Breast epithelium (tissue), 4 donors: ENCODE data around the gene TGM2. TPM values are rescaled to one million over a fixed set of nuclear protein-coding genes. Genes with fewer than 3 reads are reported as not detected.

ENCODE experiments used
- DNase-seq, 2 donors: peaks; one replicate each; pipeline ENCODE4 v3.0.0-alpha.2; 2019; ENCODE audit warnings: low spot score in 2 of 2
- H3K27ac ChIP-seq, 2 donors: fragments of 200-600 bp; sonication (generic) in 1 of 2; one replicate each; pipeline ENCODE4 v1.5.1; 2016 to 2019; ENCODE audit warnings: mild to moderate bottlenecking in 1 of 2
- H3K27me3 ChIP-seq, 2 donors: fragments of 200-600 bp; sonication (generic) in 1 of 2; one replicate each; pipeline versions ENCODE4 v1.5.1 to v1.6.0; 2017 to 2019; ENCODE audit warnings: control low read depth in 1 of 2, mild to moderate bottlenecking in 1 of 2
- H3K36me3 ChIP-seq: fragments of 200-600 bp; one replicate; pipeline ENCODE4 v1.5.1; 2019
- H3K4me1 ChIP-seq, 2 donors: fragments of 200-600 bp; sonication (generic); one replicate each; pipeline ENCODE4 v1.5.1; 2016 to 2019; ENCODE audit warnings: control low read depth in 1 of 2
- H3K4me3 ChIP-seq, 3 donors: fragments of 200-600 bp; sonication (generic); 1 replicate in 2 of 3; 2 replicates in 1 of 3; pipeline ENCODE4 v1.5.1; 2016 to 2019; ENCODE audit warnings: mild to moderate bottlenecking in 3 of 3, moderate library complexity in 2 of 3
- H3K9me3 ChIP-seq, 2 donors: fragments of 200-600 bp; sonication (generic) in 1 of 2; one replicate each; pipeline ENCODE4 v1.5.1; 2016 to 2019; ENCODE audit warnings: control low read depth in 1 of 2
- POLR2A ChIP-seq: fragments of 450-650 bp; IDR thresholded peaks from one replicate; pipeline ENCODE4 v1.6.1; 2016; ENCODE audit warnings: antibody characterized with exemption, mild to moderate bottlenecking, moderate library complexity
- POLR2AphosphoS5 ChIP-seq, 3 donors: sonication (generic); formaldehyde crosslinking; IDR thresholded peaks; one replicate each; pipeline ENCODE4 v1.6.1; 2017; ENCODE audit warnings: antibody characterized with exemption in 3 of 3
- intact Hi-C: fragments of 100-400 bp; cut with DNase I; formaldehyde crosslinking; loops from one replicate; pipeline ENCODE4 v1.15.1; 2023; ENCODE audit warnings: low total_unique reads
- total RNA-seq, 3 donors: library from RNA; depleted of rRNA; stranded (reverse); fragments of >200 nt; gene quantifications; one replicate each; pipeline ENCODE4 v1.1.0, GENCODE V29; 2016
- TF ChIP-seq, protein P1 (sequence below), 3 donors: fragments of 450-650 bp; IDR thresholded peaks; one replicate each; pipeline ENCODE4 v1.5.1; 2016 to 2017; ENCODE audit warnings: antibody characterized with exemption in 3 of 3, mild to moderate bottlenecking in 3 of 3, moderate library complexity in 3 of 3

The TGM2 gene
- total RNA-seq, 3 donors from 2014 or later, result 10.7 to 44.9 (median 15.2) TPM

DNA sequence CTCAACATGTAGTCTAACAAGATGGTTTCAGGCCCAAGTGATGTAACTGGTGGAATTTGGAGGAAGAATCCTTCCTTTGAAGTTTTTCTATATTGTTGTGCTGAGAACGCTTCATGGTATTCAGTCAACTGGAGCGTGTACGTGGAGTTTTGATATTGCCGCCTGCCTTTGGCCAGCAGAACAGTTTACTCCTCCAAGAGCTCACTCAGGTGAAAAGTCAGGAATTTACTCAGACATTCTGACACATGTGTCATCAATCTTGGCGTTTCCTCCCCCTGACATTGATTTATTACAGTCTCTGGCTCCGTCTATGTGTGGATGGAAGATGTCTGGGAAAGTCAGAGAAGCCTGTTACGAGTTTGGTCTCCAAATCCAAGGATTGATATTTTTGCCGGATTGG, 19.0 kb upstream of the TGM2 start:
- TF ChIP-seq POLR2AphosphoS5 (IDR thresholded peaks at IDR 0.05), result no peak
- no peak for TF ChIP-seq POLR2A
- no peak for DNase-seq
- Histone ChIP-seq H3K4me3 (no peak overlapping the region), H3K4me1 (no peaks in the 10 kb centered on the region), H3K36me3 (no peaks in the 10 kb centered on the region), H3K27ac (no peak overlapping the region), H3K9me3 (no peaks in the 10 kb centered on the region), H3K27me3 (no peaks in the 10 kb centered on the region)
- intact Hi-C loops, result no loop called here

DNA sequence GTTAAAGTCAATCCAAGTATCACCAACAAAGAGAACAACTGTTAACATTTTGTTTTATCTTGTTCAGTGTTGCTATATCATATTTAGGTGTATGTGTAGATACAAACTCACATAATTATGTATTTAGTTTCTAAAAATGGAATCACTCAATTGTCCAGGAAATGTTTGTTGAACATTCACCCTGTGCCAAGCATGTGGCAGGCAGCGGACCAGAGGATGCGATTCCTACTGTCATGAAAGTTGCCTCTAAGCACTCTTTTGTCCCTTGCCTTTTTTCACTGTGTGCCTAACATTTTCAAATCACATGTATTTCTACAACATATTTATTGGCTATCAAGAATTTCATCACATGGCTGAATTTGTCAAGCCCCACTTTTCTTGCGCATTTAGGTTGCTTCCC, 16.9 kb upstream of the TGM2 start:
- no peaks in the 10 kb centered on the region for H3K9me3 ChIP-seq
- H3K36me3 ChIP-seq, result no peaks in the 10 kb centered on the region
- H3K4me1 ChIP-seq, result no peaks in the 10 kb centered on the region
- intact Hi-C loops, result no loop called here
- H3K27me3 ChIP-seq, result no peaks in the 10 kb centered on the region
- no peak overlapping the region for H3K27ac ChIP-seq
- TF ChIP-seq POLR2AphosphoS5 (IDR thresholded peaks at IDR 0.05) (no peak), POLR2A (no peak)
- TF ChIP-seq, protein P1, sequence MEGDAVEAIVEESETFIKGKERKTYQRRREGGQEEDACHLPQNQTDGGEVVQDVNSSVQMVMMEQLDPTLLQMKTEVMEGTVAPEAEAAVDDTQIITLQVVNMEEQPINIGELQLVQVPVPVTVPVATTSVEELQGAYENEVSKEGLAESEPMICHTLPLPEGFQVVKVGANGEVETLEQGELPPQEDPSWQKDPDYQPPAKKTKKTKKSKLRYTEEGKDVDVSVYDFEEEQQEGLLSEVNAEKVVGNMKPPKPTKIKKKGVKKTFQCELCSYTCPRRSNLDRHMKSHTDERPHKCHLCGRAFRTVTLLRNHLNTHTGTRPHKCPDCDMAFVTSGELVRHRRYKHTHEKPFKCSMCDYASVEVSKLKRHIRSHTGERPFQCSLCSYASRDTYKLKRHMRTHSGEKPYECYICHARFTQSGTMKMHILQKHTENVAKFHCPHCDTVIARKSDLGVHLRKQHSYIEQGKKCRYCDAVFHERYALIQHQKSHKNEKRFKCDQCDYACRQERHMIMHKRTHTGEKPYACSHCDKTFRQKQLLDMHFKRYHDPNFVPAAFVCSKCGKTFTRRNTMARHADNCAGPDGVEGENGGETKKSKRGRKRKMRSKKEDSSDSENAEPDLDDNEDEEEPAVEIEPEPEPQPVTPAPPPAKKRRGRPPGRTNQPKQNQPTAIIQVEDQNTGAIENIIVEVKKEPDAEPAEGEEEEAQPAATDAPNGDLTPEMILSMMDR (IDR thresholded peaks at IDR 0.05), result no peak
- H3K4me3 ChIP-seq, result no peak overlapping the region
- no peak for DNase-seq

DNA sequence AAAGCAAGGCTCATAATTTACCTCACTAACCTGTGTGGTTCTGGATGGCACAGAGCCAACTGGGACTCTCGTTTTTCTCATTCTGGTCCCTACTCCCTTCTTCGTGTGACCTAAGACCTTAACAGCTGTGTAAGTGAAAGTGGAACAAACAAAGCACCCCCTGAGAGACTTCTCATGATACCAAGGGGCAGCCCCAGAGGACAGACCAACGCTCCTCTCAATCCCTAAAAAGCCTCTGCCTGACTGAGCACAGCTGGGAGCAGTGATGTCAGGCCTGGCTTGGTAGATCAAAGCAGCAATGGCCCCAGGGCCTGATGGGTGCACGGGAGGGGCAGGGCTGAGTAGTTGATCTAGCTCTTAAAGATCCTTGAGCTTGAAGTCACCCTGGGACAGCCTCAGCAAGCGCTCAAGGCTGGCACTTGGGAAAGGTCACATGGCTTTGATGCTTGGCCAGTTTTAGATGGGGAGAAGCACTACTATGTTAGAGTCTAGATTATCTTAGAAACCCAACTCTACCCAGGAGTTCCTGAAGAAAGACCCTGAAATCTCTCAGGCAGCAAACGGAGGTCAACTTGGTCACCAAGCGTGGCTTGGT, 16.2 kb upstream of the TGM2 start:
- DNase-seq, result no peak
- H3K27ac ChIP-seq, result no peak overlapping the region
- TF ChIP-seq, protein P1 (IDR thresholded peaks at IDR 0.05), result no peak
- TF ChIP-seq POLR2AphosphoS5 (IDR thresholded peaks at IDR 0.05), result no peak
- TF ChIP-seq POLR2A, result no peak
- no peak overlapping the region for H3K4me3 ChIP-seq
- intact Hi-C loops, result no loop called here
- no peaks in the 10 kb centered on the region for H3K9me3 ChIP-seq
- H3K36me3 ChIP-seq, result no peaks in the 10 kb centered on the region
- no peaks in the 10 kb centered on the region for H3K4me1 ChIP-seq
- H3K27me3 ChIP-seq, result no peaks in the 10 kb centered on the region

DNA sequence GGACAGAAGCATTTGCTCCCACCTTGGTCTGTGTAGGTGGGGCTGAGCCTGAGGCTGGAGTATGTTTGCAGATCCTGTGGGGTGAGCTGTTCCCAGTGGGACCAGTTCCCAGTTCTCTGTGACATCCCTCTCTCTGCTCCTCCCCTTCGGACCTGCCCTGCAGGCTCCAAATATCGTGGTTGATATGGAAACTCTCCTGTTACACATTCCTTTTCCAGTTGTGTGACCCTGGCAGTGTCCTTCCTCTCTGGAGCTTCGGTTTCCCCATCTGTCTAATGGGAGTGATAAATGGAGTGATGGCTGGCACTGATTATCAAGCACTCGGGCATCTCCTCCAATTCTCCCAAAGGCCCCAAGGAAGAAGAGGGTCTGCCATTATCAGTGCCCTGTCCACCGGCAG, 15.7 kb upstream of the TGM2 start:
- no peak for DNase-seq
- TF ChIP-seq POLR2AphosphoS5 (IDR thresholded peaks at IDR 0.05), result no peak
- TF ChIP-seq, protein P1 (IDR thresholded peaks at IDR 0.05), result no peak
- TF ChIP-seq POLR2A, result no peak
- H3K27ac ChIP-seq, result no peak overlapping the region
- no peaks in the 10 kb centered on the region for H3K36me3 ChIP-seq
- intact Hi-C loops, result no loop called here
- no peaks in the 10 kb centered on the region for H3K27me3 ChIP-seq
- H3K9me3 ChIP-seq, result no peaks in the 10 kb centered on the region
- no peaks in the 10 kb centered on the region for H3K4me1 ChIP-seq
- no peak overlapping the region for H3K4me3 ChIP-seq

DNA sequence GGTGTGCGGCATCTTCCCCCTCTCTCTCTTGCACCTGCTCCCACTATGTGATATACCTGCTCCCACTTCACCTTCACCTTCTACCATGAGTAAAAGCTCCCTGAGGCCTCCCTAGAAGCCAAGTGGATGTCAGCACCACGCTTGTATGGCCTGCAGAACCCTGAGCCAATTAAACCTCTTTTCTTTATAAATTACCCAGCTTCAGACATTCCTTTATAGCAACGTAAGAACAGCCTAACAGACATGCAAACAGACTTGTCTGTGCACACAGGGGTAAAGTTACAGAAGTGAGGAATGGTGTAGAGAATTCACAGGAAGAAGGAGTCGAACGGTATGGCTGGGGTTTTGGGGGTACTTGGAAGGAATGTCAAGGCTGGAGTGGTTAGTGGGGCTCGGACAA, 14.8 kb upstream of the TGM2 start:
- TF ChIP-seq, protein P1 (IDR thresholded peaks at IDR 0.05), result no peak
- TF ChIP-seq POLR2A (no peak), POLR2AphosphoS5 (IDR thresholded peaks at IDR 0.05) (no peak)
- no peaks in the 10 kb centered on the region for H3K4me1 ChIP-seq
- no peaks in the 10 kb centered on the region for H3K27me3 ChIP-seq
- no peaks in the 10 kb centered on the region for H3K9me3 ChIP-seq
- intact Hi-C loops, result no loop called here
- DNase-seq, result no peak
- no peak overlapping the region for H3K4me3 ChIP-seq
- H3K27ac ChIP-seq, result no peak overlapping the region
- H3K36me3 ChIP-seq, result no peaks in the 10 kb centered on the region

DNA sequence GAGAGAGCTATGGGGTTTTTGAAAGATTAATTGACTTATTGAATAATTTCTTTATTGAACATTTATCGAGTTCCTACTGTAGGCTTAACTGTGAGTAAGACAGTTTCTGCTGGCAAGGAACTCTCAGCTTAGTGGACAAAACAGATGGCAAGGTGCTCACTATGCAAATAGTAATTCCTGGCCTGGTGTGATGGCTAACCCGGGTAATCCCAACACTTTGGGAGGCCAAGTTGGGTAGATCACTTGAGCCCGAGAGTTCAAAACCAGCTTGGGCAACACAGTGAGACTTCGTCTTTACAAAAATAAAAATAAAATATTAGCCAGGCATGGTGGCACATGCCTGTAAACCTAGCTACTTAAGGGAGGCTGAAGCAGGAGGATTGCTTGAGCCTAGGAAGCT, 13.5 kb upstream of the TGM2 start:
- Histone ChIP-seq H3K27ac (no peak overlapping the region), H3K36me3 (no peaks in the 10 kb centered on the region), H3K4me3 (no peak overlapping the region), H3K9me3 (no peaks in the 10 kb centered on the region), H3K4me1 (no peaks in the 10 kb centered on the region), H3K27me3 (no peaks in the 10 kb centered on the region)
- intact Hi-C loops, result no loop called here
- TF ChIP-seq, protein P1 (IDR thresholded peaks at IDR 0.05), result no peak
- TF ChIP-seq POLR2A, result no peak
- TF ChIP-seq POLR2AphosphoS5 (IDR thresholded peaks at IDR 0.05), result no peak
- no peak for DNase-seq
